C1 segment of cervical spinal cord (tissue), 14 donors: ENCODE data around the gene DDX1.

ENCODE experiments used
- DNase-seq, 14 donors: peaks; one replicate each; lab custom pipeline; 2025; lab: John Stamatoyannopoulos, UW

DDX1 gene

GRCh38 chr2:15562354-15563031, 29.2 kb upstream of the DDX1 start:
- DNase-seq, result no peak

GRCh38 chr2:15563227-15564100, 28.2 kb upstream of the DDX1 start:
- no peak for DNase-seq

DNA sequence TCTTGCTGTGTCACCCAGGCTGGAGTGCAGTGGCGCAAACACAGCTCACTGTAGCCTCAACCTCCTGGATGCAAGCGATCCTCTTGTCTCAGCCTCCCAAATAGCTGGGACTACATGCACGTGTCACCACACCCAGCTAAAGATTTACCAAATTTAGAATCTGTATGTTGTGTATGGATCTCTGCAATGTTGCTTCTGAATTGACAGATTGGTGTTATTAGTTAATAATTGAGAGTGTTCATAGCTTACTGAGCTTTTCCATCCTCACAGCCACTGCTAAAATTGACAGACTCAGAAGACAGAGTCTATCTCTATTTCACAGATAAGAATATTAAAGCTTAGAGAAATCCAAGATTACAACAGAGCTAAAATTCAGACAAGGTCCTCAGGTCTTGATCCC, 26.3 kb upstream of the DDX1 start:
- DNase-seq, result no peak

- no peak for DNase-seq
Measured at GRCh38 chr2:15565994-15566671, 25.5 kb upstream of the DDX1 start.

GRCh38 chr2:15566912-15567311, 24.8 kb upstream of the DDX1 start:
- no peak for DNase-seq

DNA sequence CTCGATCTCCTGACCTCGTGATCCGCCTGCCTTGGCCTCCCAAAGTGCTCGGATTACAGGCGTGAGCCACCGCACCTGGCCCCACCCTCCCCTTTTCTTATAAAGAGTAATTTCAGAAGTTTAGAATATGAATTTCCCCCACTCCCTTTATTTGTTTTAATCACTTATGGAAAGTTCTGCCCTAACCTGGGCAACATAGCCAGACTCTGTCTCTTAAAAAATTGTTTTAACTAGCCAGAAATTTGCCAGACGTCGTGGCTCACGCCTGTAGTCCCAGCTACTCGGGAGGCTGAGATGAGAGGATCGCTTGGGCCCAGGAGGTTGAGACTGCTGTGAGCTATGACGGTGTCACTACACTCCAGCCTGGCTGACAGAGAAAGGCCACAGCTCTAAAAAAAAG, 22.8 kb upstream of the DDX1 start:
- DNase-seq, result no peak

- DNase-seq, result no peak
Measured at GRCh38 chr2:15570104-15570503, 21.6 kb upstream of the DDX1 start.

- no peak for DNase-seq
Measured at GRCh38 chr2:15571729-15572128, 19.9 kb upstream of the DDX1 start.

DNA sequence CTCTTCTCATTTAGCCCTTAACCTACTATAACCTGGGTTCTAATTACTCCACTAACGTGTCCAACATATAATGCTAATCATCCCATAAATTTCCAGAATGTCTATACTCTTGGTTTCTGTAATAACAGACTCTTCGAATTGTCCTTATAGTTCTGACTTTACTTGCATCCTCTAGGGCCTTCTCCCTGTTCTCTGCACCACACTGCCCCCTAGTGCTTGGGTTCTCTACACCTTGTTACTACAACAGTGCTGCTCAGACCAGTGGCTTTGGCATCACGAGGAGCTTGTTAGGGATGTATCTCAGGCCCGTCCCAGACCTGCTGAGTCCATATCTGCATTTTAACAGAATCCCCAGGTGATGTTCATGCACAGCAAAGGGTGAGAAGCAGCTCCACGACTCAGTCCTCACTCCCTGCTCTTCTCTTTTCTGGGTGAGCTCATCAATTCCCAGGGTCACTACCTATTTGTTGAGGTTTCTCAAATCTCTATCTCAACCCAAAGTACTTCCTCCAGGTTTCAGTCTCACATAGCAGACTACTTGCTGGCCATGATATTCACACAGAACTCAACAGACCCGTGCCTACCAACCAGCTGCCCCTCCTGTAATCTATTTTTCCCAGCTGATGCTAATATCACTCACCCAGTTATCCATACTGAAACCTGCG, 14.5 kb upstream of the DDX1 start:
- peak in 13 of 14 donors; percentile 0 to 70 (median 40) for DNase-seq

DNA sequence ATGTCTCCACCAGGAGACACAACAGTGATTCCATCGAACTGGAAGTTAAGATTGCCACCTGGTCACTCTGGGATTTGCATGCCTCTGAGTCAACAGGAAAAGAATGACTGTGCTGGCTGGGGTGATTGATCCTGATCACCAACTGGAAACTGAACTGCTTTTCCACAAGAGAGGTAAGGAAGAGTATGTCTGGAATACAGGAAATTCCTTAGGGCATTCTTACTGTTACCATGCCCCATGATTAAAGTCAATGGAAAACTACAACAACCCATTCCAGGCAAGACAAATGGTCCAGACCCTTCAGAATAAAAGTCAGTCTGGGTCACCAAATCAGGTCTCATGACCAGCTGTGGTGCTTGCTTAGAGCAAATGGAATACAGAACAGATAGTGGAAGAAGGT, 12.0 kb upstream of the DDX1 start:
- no peak for DNase-seq

- DNase-seq, result no peak
Measured at GRCh38 chr2:15580451-15580850, 11.2 kb upstream of the DDX1 start.

DNA sequence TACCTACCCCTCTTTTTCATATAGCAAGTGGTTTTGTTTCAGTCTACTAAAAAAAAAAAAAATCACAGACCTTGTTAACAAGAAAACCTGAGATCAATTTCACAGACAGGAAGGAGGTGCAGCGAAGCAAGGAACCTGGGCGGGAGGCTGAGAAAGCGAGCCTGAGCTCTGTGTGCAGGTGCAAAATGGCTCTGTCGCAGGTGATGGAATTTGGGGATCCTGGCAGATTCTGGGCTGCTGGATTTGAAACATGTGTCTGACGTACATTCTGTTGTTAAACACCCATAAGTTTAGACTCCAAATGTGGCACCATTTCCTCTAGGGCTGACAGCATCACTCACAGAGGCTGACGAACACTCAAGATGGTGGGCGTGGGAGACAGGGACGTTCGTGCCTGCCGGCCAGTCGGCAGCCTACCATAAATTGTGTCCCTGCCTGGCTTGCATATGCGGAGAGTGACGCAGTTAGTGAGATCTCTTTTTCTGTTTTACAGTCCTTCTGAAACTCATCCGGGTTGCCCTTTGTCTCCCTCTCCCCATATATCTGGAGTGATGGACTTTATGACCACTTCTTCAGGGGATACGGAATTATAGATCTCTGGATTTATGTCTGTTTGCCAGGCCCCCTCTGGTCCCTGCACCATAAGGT, 8.8 kb upstream of the DDX1 start:
- DNase-seq, result no peak

GRCh38 chr2:15583826-15584225, 7.8 kb upstream of the DDX1 start:
- no peak for DNase-seq

DNA sequence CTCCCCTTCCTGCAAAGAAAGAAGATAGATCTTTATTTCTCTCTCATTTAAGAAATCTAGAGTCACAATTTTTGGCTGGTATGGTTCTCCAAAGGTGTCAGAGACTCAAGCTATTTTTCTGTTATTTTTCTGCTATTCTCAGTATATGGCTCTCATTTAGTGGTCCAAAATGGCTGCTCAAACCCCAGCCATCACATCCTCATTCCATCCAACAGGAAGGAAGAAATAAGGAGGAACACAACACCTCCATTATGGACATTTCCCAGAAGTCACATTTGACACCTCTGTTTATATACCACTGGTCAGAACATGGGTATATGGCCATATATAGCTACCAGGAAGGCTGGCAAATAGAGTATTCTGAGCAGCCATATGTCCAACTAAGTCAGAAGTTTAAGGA, 7.4 kb upstream of the DDX1 start:
- no peak for DNase-seq

DNA sequence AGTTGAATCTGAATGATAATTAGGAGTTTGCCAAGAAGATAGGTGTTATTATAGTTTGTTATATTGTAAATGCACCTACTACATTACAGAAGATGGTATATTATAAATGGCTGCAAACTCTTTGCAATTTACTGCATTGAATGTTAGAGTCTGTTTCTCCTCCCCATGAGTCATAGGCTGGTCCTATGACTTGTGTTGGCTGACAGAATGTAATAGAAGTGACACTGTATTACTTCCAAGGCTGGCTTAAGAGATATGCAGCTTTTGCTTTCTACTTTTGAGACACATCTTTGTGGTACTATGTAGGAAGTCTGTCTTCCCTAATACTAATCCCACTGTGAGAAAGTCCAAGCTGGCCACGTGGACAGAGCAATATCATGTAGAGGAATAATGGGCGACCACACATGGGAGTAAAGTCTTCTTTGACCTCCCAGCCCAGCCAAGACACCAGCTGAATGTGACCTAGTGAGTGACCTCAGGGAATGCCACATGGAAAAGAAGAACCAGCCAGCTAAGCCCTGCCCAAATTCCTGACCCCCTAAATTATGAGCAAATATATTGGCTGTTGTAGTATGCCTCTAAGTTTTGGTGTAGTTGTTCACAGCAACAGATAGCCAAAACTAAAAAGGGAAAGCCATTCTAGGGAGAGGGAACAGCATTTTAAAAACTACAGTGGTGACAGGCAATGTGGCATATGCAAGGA, 6.8 kb upstream of the DDX1 start:
- no peak for DNase-seq

- DNase-seq, result peak in 8 of 14 donors; percentile 1 to 39 (median 7)
Measured at GRCh38 chr2:15588329-15588919, 3.2 kb upstream of the DDX1 start.

GRCh38 chr2:15591373-15591691, 336 bp upstream of the DDX1 start:
- no peak for DNase-seq

GRCh38 chr2:15593327-15593705, 1.6 kb downstream of the DDX1 start:
- no peak for DNase-seq

DNA sequence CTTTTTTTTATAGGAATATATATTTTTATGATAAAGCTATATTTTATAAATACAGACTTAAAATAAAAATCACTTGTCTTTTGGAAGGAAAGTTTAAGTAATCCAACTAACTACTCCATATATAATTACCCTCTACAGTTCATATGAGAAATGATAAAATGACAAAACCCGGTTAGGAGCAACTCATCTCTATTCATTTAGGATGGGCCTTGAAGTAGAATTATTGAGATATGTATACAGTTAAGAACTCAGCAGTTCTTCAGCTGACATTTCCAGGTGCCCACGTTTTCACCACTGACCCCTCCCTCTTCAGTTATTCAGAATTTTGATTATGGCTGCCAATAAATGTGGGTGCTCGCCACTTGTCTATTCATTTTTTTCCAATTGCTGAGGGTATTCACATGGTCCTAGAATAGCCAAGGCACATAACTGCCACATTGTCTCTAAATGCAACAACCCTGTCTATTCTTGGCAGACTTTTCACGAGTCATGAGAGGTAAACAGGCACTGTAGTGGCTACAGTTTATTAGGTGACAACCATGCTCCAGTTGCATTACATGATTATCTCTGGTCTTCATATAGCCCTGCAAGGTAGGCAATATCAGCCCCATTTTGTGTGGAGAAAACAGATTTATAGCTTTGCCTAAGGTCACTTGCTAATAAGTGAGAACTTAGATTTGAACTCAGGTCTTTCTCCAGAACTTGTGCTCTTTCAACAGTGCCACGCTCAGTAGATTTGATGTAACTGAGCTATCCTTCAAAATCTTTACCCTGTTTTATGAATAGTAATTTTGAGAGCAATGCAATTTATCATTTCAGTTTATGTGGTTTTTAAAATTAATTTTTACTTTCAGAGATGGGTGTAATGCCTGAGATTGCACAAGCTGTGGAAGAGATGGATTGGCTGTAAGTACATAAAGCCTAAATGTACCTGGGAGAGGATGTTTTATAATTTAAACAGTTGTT, 2.9 kb downstream of the DDX1 start:
- no peak for DNase-seq
